ENCODE measurements around the gene CLCN3.

GRCh38 chr4:169627307-169627706 is 6.9 kb downstream of the CLCN3 start:
- TF ChIP-seq CTCF (conservative IDR thresholded peaks at IDR 0.05; ENCODE audit: low read length) = no peak
- no peak for TF ChIP-seq EZH2phosphoT487 (IDR thresholded peaks at IDR 0.05; ENCODE audit: borderline replicate concordance, low read depth, low read length)

Measured in OCI-LY7 (cell line).